NCI-H2081 (cell line): ENCODE measurements around the gene DMRTC2.
"Not testable (repeated sequence)": the region's sequence is repeated elsewhere in the genome, so short reads cannot be mapped to it uniquely, and the experiment has no call there.

Source experiments
- DNase-seq, 2 experiments: peaks; one replicate each; lab custom pipeline; 2025; lab: John Stamatoyannopoulos, UW

DMRTC2 gene

GRCh38 chr19:41871573-41872383 lies 26.9 kb downstream of the DMRTC2 start:
- no peak for DNase-seq

- DNase-seq, result no peak
Measured at GRCh38 chr19:41872384-41872774, 27.5 kb downstream of the DMRTC2 start.

- DNase-seq, result peak; percentile 67
Measured at GRCh38 chr19:41872775-41873647, 28.2 kb downstream of the DMRTC2 start.

- DNase-seq, result not testable (repeated sequence)
Measured at GRCh38 chr19:41875973-41876372, 31.1 kb downstream of the DMRTC2 start.

- no peak for DNase-seq
Measured at GRCh38 chr19:41876847-41877832, 32.3 kb downstream of the DMRTC2 start, which contains the start of gene CD79A. CD79A (plus strand) TSS chr19:41877279; CDS start chr19:41877305, 26 bp downstream.

GRCh38 chr19:41877916-41878905 lies 33.4 kb downstream of the DMRTC2 start:
- no peak for DNase-seq

- DNase-seq, result no peak
Measured at GRCh38 chr19:41879080-41879479, 34.2 kb downstream of the DMRTC2 start.

GRCh38 chr19:41879670-41880328 lies 35.0 kb downstream of the DMRTC2 start:
- DNase-seq, result no peak

- no peak for DNase-seq
Measured at GRCh38 chr19:41880329-41880708, 35.5 kb downstream of the DMRTC2 start.

GRCh38 chr19:41882568-41883462 lies 38.0 kb downstream of the DMRTC2 start, which contains the start of gene ARHGEF1:
ARHGEF1 (plus strand) TSS chr19:41883184; CDS start chr19:41888083, 4,899 bp downstream.
- DNase-seq, result peak; percentile 19 to 39

- DNase-seq, result no peak
Measured at GRCh38 chr19:41883463-41883820, 38.6 kb downstream of the DMRTC2 start.

GRCh38 chr19:41883821-41884733 lies 39.2 kb downstream of the DMRTC2 start:
- DNase-seq, result peak; percentile 96 to 98

GRCh38 chr19:41886761-41887710 lies 42.2 kb downstream of the DMRTC2 start:
- DNase-seq, result no peak

GRCh38 chr19:41887711-41888382 lies 43.0 kb downstream of the DMRTC2 start:
- DNase-seq, result no peak

- no peak for DNase-seq
Measured at GRCh38 chr19:41888926-41889325, 44.1 kb downstream of the DMRTC2 start.

GRCh38 chr19:41889896-41890295 lies 45.1 kb downstream of the DMRTC2 start:
- DNase-seq, result no peak
